K562 (cell line): ENCODE data around the gene TMEM170A. TPM values are rescaled to one million over a fixed set of nuclear protein-coding genes. Genes with fewer than 3 reads are reported as not detected.

Experiments
- CHD4 ChIP-seq: fragments of 200-600 bp; sonication (generic); IDR thresholded peaks from 3 replicates; pipeline ENCODE4 v1.6.1; 2012; ENCODE audit warnings: low read depth, mild to moderate bottlenecking, mixed read lengths, low read length, inconsistent platforms; ENCODE audit not compliant: insufficient read depth, insufficient replicate concordance, poor library complexity, severe bottlenecking
- CREBBP ChIP-seq: IDR thresholded peaks from one replicate; pipeline ENCODE4 v1.6.1; 2012; ENCODE audit warnings: low read depth, mild to moderate bottlenecking, control low read depth, inconsistent platforms, low read length
- FOXM1 ChIP-seq, 2 experiments: fragments of 450-650 bp in 1 of 2; sonication (generic) in 1 of 2; formaldehyde crosslinking in 1 of 2; IDR thresholded peaks; 2 replicates each; pipeline versions ENCODE4 v1.6.1 to v1.9.0; 2017 to 2022; ENCODE audit warnings: low read depth in 2 of 2, mild to moderate bottlenecking in 2 of 2, missing genetic modification reagents in 1 of 2, moderate library complexity in 1 of 2
- GABPB2 ChIP-seq: fragments of 250-450 bp; sonication (Bioruptor Pico); conservative IDR thresholded peaks from 2 replicates; pipeline ENCODE4 v1.5.1; 2021; ENCODE audit warnings: mild to moderate bottlenecking
- HCFC1 ChIP-seq: IDR thresholded peaks from 2 replicates; pipeline ENCODE4 v1.6.1; 2012; ENCODE audit warnings: low read depth, low read length, improper control_type of control experiment
- HSF4 ChIP-seq: fragments of 250-450 bp; sonication (Bioruptor Pico); IDR thresholded peaks from 2 replicates; pipeline ENCODE4 v2.1.2; 2022; ENCODE audit warnings: mild to moderate bottlenecking, moderate library complexity, borderline replicate concordance
- KLF13 ChIP-seq: fragments of 450-650 bp; IDR thresholded peaks from 2 replicates; pipeline ENCODE4 v1.6.1; 2016; ENCODE audit warnings: missing genetic modification characterization, low read depth, mild to moderate bottlenecking, missing compliant biosample characterization, moderate library complexity, borderline replicate concordance
- MED1 ChIP-seq: sonication (generic); formaldehyde crosslinking; IDR thresholded peaks from 2 replicates; pipeline ENCODE4 v1.8.1; 2023; ENCODE audit warnings: missing genetic modification reagents, borderline replicate concordance
- NEUROD1 ChIP-seq: fragments of 150-350 bp; IDR thresholded peaks from 2 replicates; pipeline ENCODE4 v1.6.1; 2014; ENCODE audit warnings: borderline replicate concordance, low read length, low read depth; ENCODE audit not compliant: partially characterized antibody
- RB1 ChIP-seq: fragments of 450-650 bp; IDR thresholded peaks from 2 replicates; pipeline ENCODE4 v1.6.1; 2017; ENCODE audit warnings: low read depth, mild to moderate bottlenecking
- RCOR1 ChIP-seq, 2 experiments: IDR thresholded peaks; 2 replicates each; pipeline ENCODE4 v1.6.1; 2012; ENCODE audit warnings: low read depth in 2 of 2, low read length in 2 of 2, borderline replicate concordance in 1 of 2, improper control_type of control experiment in 1 of 2
- ZZZ3 ChIP-seq: fragments of 450-650 bp; IDR thresholded peaks from 2 replicates; pipeline ENCODE4 v1.6.1; 2016; ENCODE audit warnings: antibody characterized with exemption, mild to moderate bottlenecking, moderate library complexity
- polyA plus RNA-seq, 8 experiments: library from polyadenylated mRNA; depleted of rRNA in 4 of 8; stranded (reverse) in 5 of 8; unstranded in 3 of 8; fragments of >200 nt; fragmentation: Nextera tagmentation in 2 of 8; fragmentation: Illumina TruSeq in 1 of 8; extraction: Ambion mirVana in 2 of 8; extraction: Trizol in 1 of 8; gene quantifications; 2 replicates each; pipeline versions ENCODE4 v1.2.1 to v1.2.3, GENCODE V29; 2011 to 2014; ENCODE audit warnings: inconsistent platforms in 1 of 8, missing spikeins in 1 of 8
- total RNA-seq, 7 experiments: library from RNA; depleted of rRNA in 6 of 7; stranded (reverse); fragments of >200 nt in 6 of 7; fragmentation: Illumina TruSeq in 2 of 7; extraction: Trizol in 2 of 7; gene quantifications; 2 replicates each; pipeline versions ENCODE4 v1.2.1 to v1.2.3, GENCODE V29; 2011 to 2021; ENCODE audit warnings: low replicate concordance in 1 of 7
- TF ChIP-seq, protein P1 (sequence below), 2 experiments: fragments of 450-650 bp; formaldehyde crosslinking in 1 of 2; IDR thresholded peaks; 2 replicates each; pipeline versions ENCODE4 v1.4.0 to v1.6.1; 2014 to 2020; ENCODE audit warnings: mild to moderate bottlenecking in 2 of 2, borderline replicate concordance in 1 of 2, low read depth in 1 of 2
- TF ChIP-seq, protein P2 (sequence below): fragments of 250-450 bp; sonication (Bioruptor Pico); IDR thresholded peaks from 2 replicates; pipeline ENCODE4 v1.8.0; 2021; ENCODE audit warnings: borderline replicate concordance, mild to moderate bottlenecking, moderate library complexity; ENCODE audit not compliant: poor library complexity, severe bottlenecking
- TF ChIP-seq, protein P3 (sequence below), 2 experiments: fragments of 450-650 bp; conservative IDR thresholded peaks; 2 replicates each; pipeline ENCODE4 v1.6.1; 2017; ENCODE audit warnings: mild to moderate bottlenecking in 2 of 2, moderate library complexity in 2 of 2

Gene TMEM170A
- total and polyA plus RNA-seq, 9 of the 15 experiments (the other 6 are each of a cell fraction or from before 2014, with no cell fraction given), result 6.1 to 30.2 (median 15.0) TPM

DNA sequence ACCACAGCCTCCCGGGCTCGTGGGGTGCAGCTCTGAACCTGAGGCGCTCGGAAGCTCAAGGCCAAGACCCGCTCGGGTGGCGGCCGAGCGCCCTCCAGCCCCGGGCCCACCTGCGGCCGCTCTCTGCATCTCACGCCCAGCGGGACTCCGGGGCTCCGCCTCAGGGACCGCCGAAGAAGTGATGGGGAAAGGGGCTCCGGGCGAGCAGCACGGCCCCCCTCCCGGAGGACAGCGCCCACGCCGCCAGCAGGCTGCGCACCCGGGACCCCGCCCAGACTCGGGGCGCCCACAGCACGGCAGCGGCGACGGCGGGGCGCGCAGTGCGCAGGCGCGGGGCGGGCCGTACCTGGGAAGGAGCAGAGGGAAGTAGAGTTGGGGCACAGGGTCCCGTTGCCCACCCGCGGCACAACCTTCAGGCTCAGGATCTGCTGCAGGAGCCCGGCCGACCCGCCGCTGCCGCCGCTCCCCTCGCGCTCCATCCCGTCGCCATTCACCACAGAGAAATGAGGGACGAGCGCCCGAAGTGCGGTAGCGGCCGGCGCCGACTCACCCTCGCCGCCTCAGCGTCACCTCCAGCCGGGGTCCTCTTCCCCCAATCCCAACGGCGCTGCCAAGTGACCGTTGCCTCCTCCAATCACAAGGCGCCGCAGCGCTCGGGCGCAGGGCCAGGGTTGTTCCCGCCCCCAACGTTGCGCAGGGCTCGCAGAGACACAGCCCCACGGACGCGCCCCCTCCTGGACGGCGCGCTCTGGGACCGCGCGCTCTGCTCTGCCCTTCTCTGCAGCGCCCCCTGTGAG is at the start of gene TMEM170A (continued):
- TF ChIP-seq, protein P1, sequence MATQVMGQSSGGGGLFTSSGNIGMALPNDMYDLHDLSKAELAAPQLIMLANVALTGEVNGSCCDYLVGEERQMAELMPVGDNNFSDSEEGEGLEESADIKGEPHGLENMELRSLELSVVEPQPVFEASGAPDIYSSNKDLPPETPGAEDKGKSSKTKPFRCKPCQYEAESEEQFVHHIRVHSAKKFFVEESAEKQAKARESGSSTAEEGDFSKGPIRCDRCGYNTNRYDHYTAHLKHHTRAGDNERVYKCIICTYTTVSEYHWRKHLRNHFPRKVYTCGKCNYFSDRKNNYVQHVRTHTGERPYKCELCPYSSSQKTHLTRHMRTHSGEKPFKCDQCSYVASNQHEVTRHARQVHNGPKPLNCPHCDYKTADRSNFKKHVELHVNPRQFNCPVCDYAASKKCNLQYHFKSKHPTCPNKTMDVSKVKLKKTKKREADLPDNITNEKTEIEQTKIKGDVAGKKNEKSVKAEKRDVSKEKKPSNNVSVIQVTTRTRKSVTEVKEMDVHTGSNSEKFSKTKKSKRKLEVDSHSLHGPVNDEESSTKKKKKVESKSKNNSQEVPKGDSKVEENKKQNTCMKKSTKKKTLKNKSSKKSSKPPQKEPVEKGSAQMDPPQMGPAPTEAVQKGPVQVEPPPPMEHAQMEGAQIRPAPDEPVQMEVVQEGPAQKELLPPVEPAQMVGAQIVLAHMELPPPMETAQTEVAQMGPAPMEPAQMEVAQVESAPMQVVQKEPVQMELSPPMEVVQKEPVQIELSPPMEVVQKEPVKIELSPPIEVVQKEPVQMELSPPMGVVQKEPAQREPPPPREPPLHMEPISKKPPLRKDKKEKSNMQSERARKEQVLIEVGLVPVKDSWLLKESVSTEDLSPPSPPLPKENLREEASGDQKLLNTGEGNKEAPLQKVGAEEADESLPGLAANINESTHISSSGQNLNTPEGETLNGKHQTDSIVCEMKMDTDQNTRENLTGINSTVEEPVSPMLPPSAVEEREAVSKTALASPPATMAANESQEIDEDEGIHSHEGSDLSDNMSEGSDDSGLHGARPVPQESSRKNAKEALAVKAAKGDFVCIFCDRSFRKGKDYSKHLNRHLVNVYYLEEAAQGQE (IDR thresholded peaks at IDR 0.05; ENCODE audit: borderline replicate concordance), result peak; percentile 75
- TF ChIP-seq, protein P1 (CRISPR knock-in tag; IDR thresholded peaks at IDR 0.05; ENCODE audit: low read depth), result peak; percentile 74; the same call in 1 of the 2 replicates
- TF ChIP-seq, protein P2, sequence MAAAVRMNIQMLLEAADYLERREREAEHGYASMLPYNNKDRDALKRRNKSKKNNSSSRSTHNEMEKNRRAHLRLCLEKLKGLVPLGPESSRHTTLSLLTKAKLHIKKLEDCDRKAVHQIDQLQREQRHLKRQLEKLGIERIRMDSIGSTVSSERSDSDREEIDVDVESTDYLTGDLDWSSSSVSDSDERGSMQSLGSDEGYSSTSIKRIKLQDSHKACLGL (CRISPR knock-in tag), result no peak
- TF ChIP-seq, protein P3, sequence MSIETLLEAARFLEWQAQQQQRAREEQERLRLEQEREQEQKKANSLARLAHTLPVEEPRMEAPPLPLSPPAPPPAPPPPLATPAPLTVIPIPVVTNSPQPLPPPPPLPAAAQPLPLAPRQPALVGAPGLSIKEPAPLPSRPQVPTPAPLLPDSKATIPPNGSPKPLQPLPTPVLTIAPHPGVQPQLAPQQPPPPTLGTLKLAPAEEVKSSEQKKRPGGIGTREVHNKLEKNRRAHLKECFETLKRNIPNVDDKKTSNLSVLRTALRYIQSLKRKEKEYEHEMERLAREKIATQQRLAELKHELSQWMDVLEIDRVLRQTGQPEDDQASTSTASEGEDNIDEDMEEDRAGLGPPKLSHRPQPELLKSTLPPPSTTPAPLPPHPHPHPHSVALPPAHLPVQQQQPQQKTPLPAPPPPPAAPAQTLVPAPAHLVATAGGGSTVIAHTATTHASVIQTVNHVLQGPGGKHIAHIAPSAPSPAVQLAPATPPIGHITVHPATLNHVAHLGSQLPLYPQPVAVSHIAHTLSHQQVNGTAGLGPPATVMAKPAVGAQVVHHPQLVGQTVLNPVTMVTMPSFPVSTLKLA (conservative IDR thresholded peaks at IDR 0.05), result peak; percentile 76 to 85; a peak in 3 of 4 replicates
- peak; percentile 99 for TF ChIP-seq RB1
- no peak for TF ChIP-seq MED1
- TF ChIP-seq HSF4, result no peak
- no peak for TF ChIP-seq KLF13 (tag)
- no peak for TF ChIP-seq GABPB2 (CRISPR knock-in tag)
- peak; percentile 79 for TF ChIP-seq NEUROD1
- no peak for TF ChIP-seq CREBBP
- no peak for TF ChIP-seq ZZZ3
- peak; percentile 34 to 73; a peak in 3 of 4 replicates for TF ChIP-seq RCOR1 (IDR thresholded peaks at IDR 0.05; ENCODE audit: borderline replicate concordance in 1 of 2, low read depth in 2 of 2, low read length in 2 of 2)
- TF ChIP-seq CHD4, result no peak
- TF ChIP-seq HCFC1, result peak; percentile 59
- TF ChIP-seq FOXM1 (IDR thresholded peaks at IDR 0.05; ENCODE audit: low read depth), result no peak
- TF ChIP-seq FOXM1 (CRISPR knock-in tag; IDR thresholded peaks at IDR 0.05; ENCODE audit: low read depth), result peak; percentile 42; the same call in 1 of the 2 replicates
